ENCODE measurements around the gene RAB44. TPM values are rescaled to one million over a fixed set of nuclear protein-coding genes. Genes with fewer than 3 reads are reported as not detected.

The RAB44 gene
- total and polyA plus RNA-seq, 9 of the 15 experiments (the other 6 are each of a cell fraction or from before 2014, with no cell fraction given): not detected

GRCh38 chr6:36739947-36740817 lies 42.6 kb downstream of the RAB44 start:
- Histone ChIP-seq H3K9me1 (ENCODE audit: control insufficient read depth, insufficient read depth, low read length) (no peaks in the 10 kb centered on the region), H3K27me3 (ENCODE audit: control insufficient read depth in 2 of 2, insufficient read depth in 2 of 2, low read length in 2 of 2) (peaks cover 29 to 85% of the 10 kb centered on the region in 2 experiments; a peak in 4 of 5 replicates), H3K27ac (ENCODE audit: extremely low read depth, low read depth, low read length) (no peak overlapping the region), H3K9ac (ENCODE audit: insufficient read depth in 1 of 2, low read depth in 2 of 2, low read length in 2 of 2) (no peak overlapping the region), H3K79me2 (ENCODE audit: control insufficient read depth, insufficient read depth, low read length) (no peaks in the 10 kb centered on the region), H3K4me2 (ENCODE audit: insufficient read depth, low read length) (no peak overlapping the region), H2AFZ (ENCODE audit: low read depth, low read length) (no peak overlapping the region), H3K4me1 (replicated peaks in 1 of 2; ENCODE audit: control insufficient read depth in 2 of 2, insufficient read depth in 2 of 2, low read length in 2 of 2) (peaks cover 0 to 24% of the 10 kb centered on the region in 2 experiments; a peak in 4 of 5 replicates), H3K9me3 (replicated peaks; ENCODE audit: control insufficient read depth, insufficient read depth, low read depth, low read length) (no peaks in the 10 kb centered on the region), H3K4me3 (no peak overlapping the region), H3K36me3 (ENCODE audit: control insufficient read depth, insufficient read depth, low read length) (no peaks in the 10 kb centered on the region), H4K20me1 (replicated peaks; ENCODE audit: control insufficient read depth, insufficient read depth, low read length) (peaks cover 12% of the 10 kb centered on the region)
- DNase-seq (ENCODE audit: extremely low read depth in 1 of 4, low spot score in 3 of 4) (no peak), ATAC-seq (no peak), FAIRE-seq (no peak)
- WGBS (ENCODE audit: insufficient coverage, low coverage, missing lambda C conversion rate): 4% methylated on average over 13 of the region's 13 CpGs
- in situ Hi-C loops (cut with MboI): no loop called here
- intact Hi-C loops (cut with micrococcal nuclease): no loop called here
- TF ChIP-seq CHD4 (IDR thresholded peaks at IDR 0.05; ENCODE audit: insufficient read depth, insufficient replicate concordance, low read depth, low read length, poor library complexity, severe bottlenecking) (no peak), SMARCA5 (IDR thresholded peaks at IDR 0.05) (0 out of 2 replicates have a peak, but pooled peaks have one; percentile 53), HMG20B (CRISPR knock-in tag; IDR thresholded peaks at IDR 0.05) (no peak), BCOR (IDR thresholded peaks at IDR 0.05) (peak; percentile 64), HEY1 (CRISPR knock-in tag; IDR thresholded peaks at IDR 0.05; ENCODE audit: borderline replicate concordance) (no peak)
- ChIA-PET CTCF (ENCODE audit: low intra/inter-chr PET ratio) (no interaction called here), POLR2A (interaction anchor here (0.7 to 0.9 kb wide), 3 partner anchors 19 to 1000 kb away, joined by 3 to 4 read pairs (median 3); no protein-coding TSS in a partner anchor)
- BruUV-seq (replicated peaks): no TSS peak

Data from K562 (cell line).